Pancreas (tissue), 10 donors: ENCODE data around the gene XCR1. TPM values are rescaled to one million over a fixed set of nuclear protein-coding genes. Genes with fewer than 3 reads are reported as not detected.
"Not testable (repeated sequence)": the region's sequence is repeated elsewhere in the genome, so short reads cannot be mapped to it uniquely, and the experiment has no call there.

Experiments
- ATAC-seq, 4 donors: fragments of 200-7000 bp; cut with Tn5 transposase; one replicate each; pipeline versions ENCODE4 v1.8.0 to v1.9.1; 2020; ENCODE audit warnings: mild to moderate bottlenecking in 4 of 4, moderate library complexity in 4 of 4
- DNase-seq, 6 donors: peaks; one replicate each; pipeline ENCODE4 v3.0.0-alpha.2; 2020
- FAIRE-seq: peaks from 2 replicates; lab custom pipeline; 2012; peaks lifted over from hg19 to GRCh38; lab: Jason Lieb, UNC
- H3K27ac ChIP-seq, 4 donors: fragments of 200-600 bp; sonication (generic); 1 replicate in 3 of 4; 2 replicates in 1 of 4; pipeline versions ENCODE4 v1.5.0 to v1.8.0; 2020
- H3K27me3 ChIP-seq, 4 donors: fragments of 200-600 bp; one replicate each; pipeline ENCODE4 v1.8.0; 2021
- H3K36me3 ChIP-seq, 3 donors: fragments of 200-600 bp; sonication (generic) in 1 of 3; one replicate each; pipeline versions ENCODE4 v1.5.0 to v1.8.0; 2020 to 2021
- H3K4me1 ChIP-seq, 3 donors: fragments of 200-600 bp; one replicate each; pipeline ENCODE4 v1.8.0; 2021
- H3K4me3 ChIP-seq, 4 donors: fragments of 200-600 bp; sonication (generic) in 2 of 4; one replicate each; pipeline versions ENCODE4 v1.5.0 to v1.8.0; 2020 to 2021
- H3K9me3 ChIP-seq, 4 donors: fragments of 200-600 bp; one replicate each; pipeline ENCODE4 v1.8.0; 2021
- CTCF ChIP-seq, 4 donors: fragments of 200-600 bp; sonication (generic) in 3 of 4; IDR thresholded peaks; one replicate each; pipeline versions ENCODE4 v1.5.0 to v1.8.0; 2021; ENCODE audit warnings: antibody characterized with exemption in 4 of 4
- WGBS, 2 donors: extraction: QIAGEN DNeasy Blood & Tissue Kit; methylation state at CpG; one replicate each; pipeline ENCODE4 v1.1.7; 2013; 5-methylcytosine and 5-hydroxymethylcytosine counted together
- intact Hi-C, 3 donors: fragments of 100-400 bp; cut with DNase I; formaldehyde crosslinking; loops; one replicate each; pipeline versions ENCODE4 v1.11.1 to v1.14.2; 2022
- polyA plus RNA-seq, 2 donors: library from polyadenylated mRNA; stranded (reverse); fragments of 200-250 nt; gene quantifications; one replicate each; pipeline ENCODE4 v1.2.3, GENCODE V29; 2013
- total RNA-seq, 6 donors: library from RNA; stranded (reverse); fragmentation: NEBNext Ultra II Directional in 4 of 6; extraction: Animal tissue kit (Norgen Biotek cat#: 25700) in 4 of 6; gene quantifications; one replicate each; pipeline versions ENCODE4 v1.2.1 to v1.2.4, GENCODE V29; 2021 to 2023
- donor health status: healthy with polysubstance abuse.
- donor health status: DM: no; HTN: no; CAD: no; lungs with moderate emphysema.
- donor health status: DM: no; HTN: no; CAD: no.
- donor health status: control.
- donor health status: control.
- donor health status: Bipolar disorder and iron deficiency.
- donor health status: DM: yes; HTN: yes; CAD: no.
- donor health status: DM: no; HTN: no; CAD: no.
- donor health status: DM: no; HTN: no; CAD: no.
- donor health status: DM: yes; HTN: yes; CAD: no.

The XCR1 gene
- total and polyA plus RNA-seq, 8 donors = 0.04 to 0.31 (median 0.20) TPM; not detected in 4

DNA sequence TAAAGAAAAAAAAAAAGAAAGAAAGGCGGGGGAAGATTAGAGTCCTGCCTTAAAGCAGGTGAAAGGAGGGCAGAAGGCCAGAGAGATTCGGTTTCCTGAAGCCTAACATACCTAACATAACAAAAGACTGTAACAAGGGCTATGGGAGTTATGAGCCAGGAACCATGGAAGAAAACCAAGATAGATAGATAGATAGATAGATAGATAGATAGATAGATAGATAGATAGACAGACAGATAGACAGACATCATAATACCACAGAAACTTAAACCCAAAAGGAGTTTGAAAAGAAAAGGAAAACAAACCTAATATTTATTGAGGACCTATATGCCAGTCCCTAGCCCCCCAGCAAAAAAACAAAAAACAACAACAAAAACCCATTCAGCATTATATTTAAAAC lies 29.3 kb downstream of the XCR1 start:
- Histone ChIP-seq H3K27me3 (no peaks in the 10 kb centered on the region), H3K4me3 (no peak overlapping the region), H3K27ac (no peak overlapping the region), H3K36me3 (no peaks in the 10 kb centered on the region), H3K9me3 (no peaks in the 10 kb centered on the region), H3K4me1 (peaks cover 6 to 20% (median 12%) of the 10 kb centered on the region in 3 donors)
- TF ChIP-seq CTCF (IDR thresholded peaks at IDR 0.05) = no peak
- FAIRE-seq = no peak
- no peak for DNase-seq
- intact Hi-C loops = no loop called here
- WGBS, 2 donors = 71 to 91% methylated on average over 2 of the region's 2 CpGs
- no peak for ATAC-seq

GRCh38 chr3:45997499-45997898 lies 29.8 kb downstream of the XCR1 start:
- H3K9me3 ChIP-seq, H3K27me3 ChIP-seq, intact Hi-C loops, H3K36me3 ChIP-seq, FAIRE-seq, ATAC-seq, H3K27ac ChIP-seq, H3K4me3 ChIP-seq, DNase-seq: not testable (repeated sequence)
- peaks cover 8 to 24% (median 17%) of the 10 kb centered on the region in 3 donors for H3K4me1 ChIP-seq
- WGBS, 2 donors = 87 to 91% methylated on average over 19 of the region's 19 CpGs

DNA sequence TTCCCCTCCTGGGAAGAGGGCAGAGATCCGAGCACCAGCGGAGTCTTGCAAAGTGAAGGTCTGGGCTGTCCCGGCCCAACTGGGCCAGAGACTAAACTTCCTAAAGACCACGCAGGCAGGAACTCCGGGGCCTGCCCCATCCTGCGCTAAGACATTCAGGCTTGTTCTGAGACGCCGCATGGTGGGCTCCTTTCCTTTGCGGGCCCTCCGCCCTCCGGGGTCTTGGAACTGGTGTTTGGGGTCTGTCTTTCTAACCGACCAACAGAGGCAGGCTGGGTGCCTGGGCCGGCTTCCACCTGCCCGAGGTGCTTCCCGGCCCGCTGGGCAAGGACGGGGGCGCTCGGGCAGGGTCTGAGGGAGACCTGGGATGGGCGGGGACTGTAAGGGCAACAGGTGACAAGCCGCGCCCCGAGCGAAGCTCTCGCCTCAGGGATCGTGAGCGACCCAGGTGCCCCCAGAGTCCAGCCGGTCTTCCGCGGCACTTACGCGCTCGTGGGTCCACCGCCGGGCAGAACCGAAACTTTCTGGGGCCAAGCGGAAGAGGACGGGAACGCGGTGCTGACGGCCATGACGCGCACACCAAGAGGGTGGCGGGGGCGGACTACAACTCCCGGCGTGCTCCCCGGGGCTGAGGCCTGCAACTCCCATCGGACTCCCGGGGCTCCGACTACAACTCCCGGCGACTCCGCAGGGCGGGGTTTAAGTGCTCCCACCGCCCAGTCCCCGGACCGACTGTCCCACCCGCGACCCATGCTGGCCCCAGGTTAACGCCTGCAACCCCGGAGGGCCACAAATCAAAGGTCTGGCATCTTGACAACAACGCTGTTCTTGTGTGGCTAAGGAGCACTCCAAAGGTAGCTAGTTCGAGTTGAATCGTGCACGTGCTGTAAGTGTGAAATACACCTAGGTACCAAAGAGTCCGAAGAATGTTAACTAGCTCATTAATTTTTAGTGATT lies 31.8 kb downstream of the XCR1 start, which contains the start of gene FYCO1:
Gene FYCO1, minus strand, starts transcription at position 589 of the 957 bp plus-strand sequence. CDS start 10,914 bp downstream, outside the sequence.
- DNase-seq (peak; percentile 90 to 97 (median 92)), FAIRE-seq (no peak), ATAC-seq (peak; percentile 96 to 99 (median 98))
- 1% methylated on average over 63 to 67 of the region's 67 CpGs for WGBS, 2 donors
- TF ChIP-seq CTCF (IDR thresholded peaks at IDR 0.05) = no peak
- intact Hi-C loops = no loop called here
- Histone ChIP-seq H3K9me3 (no peaks in the 10 kb centered on the region), H3K4me3 (peak within 1 kb of the TSS; percentile 77 to 92 (median 84)), H3K27me3 (no peaks in the 10 kb centered on the region), H3K4me1 (peaks cover 8 to 29% (median 21%) of the 10 kb centered on the region in 3 donors), H3K27ac (peak within 1 kb of the TSS; percentile 54 to 93 (median 89)), H3K36me3 (no peaks in the 10 kb centered on the region)

DNA sequence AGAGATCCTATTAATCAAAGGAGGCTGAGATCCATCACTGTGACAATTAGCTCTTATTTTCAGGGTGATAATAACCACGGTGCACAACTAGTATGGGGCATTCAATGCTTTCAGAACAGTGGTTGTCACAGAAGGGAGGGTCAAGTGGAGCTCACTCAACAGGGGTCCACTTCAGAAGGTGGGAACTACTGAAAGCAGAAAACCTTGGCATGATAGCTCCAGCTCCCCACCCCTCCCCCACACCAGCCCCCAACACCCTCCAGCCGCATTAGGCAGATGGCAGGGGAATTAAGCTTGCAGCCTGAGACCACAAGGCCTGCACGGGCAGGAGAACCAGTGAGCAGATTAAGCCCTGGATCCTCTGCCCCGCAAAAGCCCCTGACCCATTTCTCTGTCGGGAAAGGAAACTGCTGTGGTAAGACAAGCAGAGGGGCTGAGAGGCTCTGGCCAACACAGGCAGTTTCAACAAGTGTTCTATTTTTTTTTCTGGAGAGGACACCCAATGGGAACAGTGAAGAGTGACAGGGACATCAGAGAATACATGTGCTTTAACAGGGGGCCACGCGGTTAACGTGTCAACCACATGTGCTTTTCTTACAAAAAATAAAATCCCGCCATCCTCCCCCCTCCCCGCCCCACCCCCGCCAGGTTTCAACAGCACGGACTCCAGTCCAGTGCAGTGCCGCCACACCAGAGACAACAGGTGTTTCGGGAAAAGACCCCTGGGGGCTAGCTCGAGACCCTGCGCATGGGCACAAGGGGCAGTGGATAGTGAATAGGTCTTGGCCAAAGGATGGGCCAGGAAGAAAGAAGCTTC lies 32.7 kb downstream of the XCR1 start:
- Histone ChIP-seq H3K4me1 (peaks cover 8 to 37% (median 21%) of the 10 kb centered on the region in 3 donors), H3K9me3 (no peaks in the 10 kb centered on the region), H3K36me3 (no peaks in the 10 kb centered on the region), H3K27me3 (no peaks in the 10 kb centered on the region), H3K4me3 (peak overlapping the region; percentile 77 to 92 (median 84)), H3K27ac (peak overlapping the region; percentile 54 to 93 (median 89))
- intact Hi-C loops = no loop called here
- peak in 1 of 6 donors; percentile 66 for DNase-seq
- FAIRE-seq = no peak
- peak; percentile 43 to 56 (median 51) for ATAC-seq
- WGBS, 2 donors = 2 to 3% methylated on average over 16 of the region's 16 CpGs
- TF ChIP-seq CTCF (IDR thresholded peaks at IDR 0.05) = no peak
